Measurements from ENCODE around the gene AUH.

Gene AUH

GRCh38 chr9:91362051-91362611 is 413 bp upstream of the AUH start:
- no peak for TF ChIP-seq TCF12 (IDR thresholded peaks at IDR 0.05; ENCODE audit: low read depth)
- TF ChIP-seq ZBTB7A (IDR thresholded peaks at IDR 0.05; ENCODE audit: low read depth) = no peak

GRCh38 chr9:91360551-91361290 is 997 bp downstream of the AUH start:
- TF ChIP-seq TEAD4 (IDR thresholded peaks at IDR 0.05) = no peak
- TF ChIP-seq RAD21 (IDR thresholded peaks at IDR 0.05; ENCODE audit: low read depth) = no peak

- TF ChIP-seq USF1 (IDR thresholded peaks at IDR 0.05) (no peak), MAX (IDR thresholded peaks at IDR 0.05) (no peak), FOXM1 (IDR thresholded peaks at IDR 0.05; ENCODE audit: borderline replicate concordance, low read depth) (no peak), TAF1 (IDR thresholded peaks at IDR 0.05; ENCODE audit: low read depth) (no peak), YY1 (IDR thresholded peaks at IDR 0.05; ENCODE audit: low read depth) (no peak), ZBTB7A (IDR thresholded peaks at IDR 0.05; ENCODE audit: low read depth) (no peak), RAD21 (IDR thresholded peaks at IDR 0.05; ENCODE audit: low read depth) (no peak), NFIC (IDR thresholded peaks at IDR 0.05) (no peak), CEBPB (IDR thresholded peaks at IDR 0.05) (no peak), EP300 (IDR thresholded peaks at IDR 0.05; ENCODE audit: borderline replicate concordance) (no peak), TEAD4 (IDR thresholded peaks at IDR 0.05) (no peak)
These were observed 1.8 kb downstream of the AUH start for GRCh38 chr9:91359734-91360470.

- TF ChIP-seq EGR1 (IDR thresholded peaks at IDR 0.05) (no peak), RAD21 (IDR thresholded peaks at IDR 0.05; ENCODE audit: low read depth) (no peak), TCF12 (IDR thresholded peaks at IDR 0.05; ENCODE audit: low read depth) (no peak), EP300 (IDR thresholded peaks at IDR 0.05; ENCODE audit: borderline replicate concordance) (no peak), MAX (IDR thresholded peaks at IDR 0.05) (no peak), FOXM1 (IDR thresholded peaks at IDR 0.05; ENCODE audit: borderline replicate concordance, low read depth) (no peak)
These were observed 2.6 kb downstream of the AUH start for GRCh38 chr9:91359083-91359482.

- no peak for TF ChIP-seq FOXM1 (IDR thresholded peaks at IDR 0.05; ENCODE audit: borderline replicate concordance, low read depth)
- TF ChIP-seq YY1 (IDR thresholded peaks at IDR 0.05; ENCODE audit: low read depth) = no peak
- TF ChIP-seq ZBTB7A (IDR thresholded peaks at IDR 0.05; ENCODE audit: low read depth) = no peak
- no peak for TF ChIP-seq EP300 (IDR thresholded peaks at IDR 0.05; ENCODE audit: borderline replicate concordance)
- no peak for TF ChIP-seq MAX (IDR thresholded peaks at IDR 0.05)
- TF ChIP-seq EGR1 (IDR thresholded peaks at IDR 0.05) = no peak
- no peak for TF ChIP-seq TEAD4 (IDR thresholded peaks at IDR 0.05)
- no peak for TF ChIP-seq USF1 (IDR thresholded peaks at IDR 0.05)
- no peak for TF ChIP-seq CREB1 (IDR thresholded peaks at IDR 0.05; ENCODE audit: low read depth)
- no peak for TF ChIP-seq CEBPB (IDR thresholded peaks at IDR 0.05)
These were observed 6.8 kb downstream of the AUH start for GRCh38 chr9:91354881-91355280.

- no peak for TF ChIP-seq CREB1 (IDR thresholded peaks at IDR 0.05; ENCODE audit: low read depth)
- TF ChIP-seq MAX (IDR thresholded peaks at IDR 0.05) = no peak
- no peak for TF ChIP-seq RAD21 (IDR thresholded peaks at IDR 0.05; ENCODE audit: low read depth)
- TF ChIP-seq EGR1 (IDR thresholded peaks at IDR 0.05) = no peak
- TF ChIP-seq YY1 (IDR thresholded peaks at IDR 0.05; ENCODE audit: low read depth) = no peak
- no peak for TF ChIP-seq ZBTB7A (IDR thresholded peaks at IDR 0.05; ENCODE audit: low read depth)
- no peak for TF ChIP-seq TAF1 (IDR thresholded peaks at IDR 0.05; ENCODE audit: low read depth)
- no peak for TF ChIP-seq NFIC (IDR thresholded peaks at IDR 0.05)
- TF ChIP-seq CEBPB (IDR thresholded peaks at IDR 0.05) = no peak
- TF ChIP-seq USF1 (IDR thresholded peaks at IDR 0.05) = no peak
- TF ChIP-seq FOXM1 (IDR thresholded peaks at IDR 0.05; ENCODE audit: borderline replicate concordance, low read depth) = no peak
- TF ChIP-seq TCF12 (IDR thresholded peaks at IDR 0.05; ENCODE audit: low read depth) = no peak
- no peak for TF ChIP-seq REST (IDR thresholded peaks at IDR 0.05; ENCODE audit: low read depth)
- no peak for TF ChIP-seq EP300 (IDR thresholded peaks at IDR 0.05; ENCODE audit: borderline replicate concordance)
- TF ChIP-seq TEAD4 (IDR thresholded peaks at IDR 0.05) = no peak
These were observed 12.6 kb downstream of the AUH start for GRCh38 chr9:91349115-91349555.

All from Ishikawa (cell line).